Hepatocyte (in vitro differentiated cells): Measurements from ENCODE around the gene SPACA7. TPM values are rescaled to one million over a fixed set of nuclear protein-coding genes. Genes with fewer than 3 reads are reported as not detected.

Source experiments
- DNase-seq: peaks from one replicate; pipeline ENCODE4 v3.0.0-alpha.2; 2016; ENCODE audit warnings: low spot score
- H2AFZ ChIP-seq: fragments of 200-600 bp; sonication (generic); 2 replicates; pipeline ENCODE4 v1.6.0; 2016; ENCODE audit warnings: antibody characterized with exemption, mild to moderate bottlenecking
- H3K27ac ChIP-seq: fragments of 200-600 bp; sonication (generic); 2 replicates; pipeline ENCODE4 v1.5.1; 2016; ENCODE audit warnings: mild to moderate bottlenecking
- H3K27me3 ChIP-seq: fragments of 200-600 bp; sonication (generic); 2 replicates; pipeline ENCODE4 v1.6.1; 2016
- H3K36me3 ChIP-seq: fragments of 200-600 bp; sonication (generic); replicated peaks from 2 replicates; pipeline ENCODE4 v1.5.1; 2016; ENCODE audit warnings: low read depth; ENCODE audit not compliant: insufficient read depth
- H3K4me1 ChIP-seq: fragments of 200-600 bp; sonication (generic); 2 replicates; pipeline ENCODE4 v1.5.1; 2016; ENCODE audit warnings: mild to moderate bottlenecking, moderate library complexity; ENCODE audit not compliant: insufficient read depth
- H3K4me2 ChIP-seq: fragments of 200-600 bp; sonication (generic); 2 replicates; pipeline ENCODE4 v1.6.0; 2016
- H3K4me3 ChIP-seq: fragments of 200-600 bp; sonication (generic); 2 replicates; pipeline ENCODE4 v1.5.1; 2016; ENCODE audit warnings: mild to moderate bottlenecking
- H3K79me2 ChIP-seq: fragments of 200-600 bp; sonication (generic); 2 replicates; pipeline ENCODE4 v1.6.0; 2017; ENCODE audit warnings: mild to moderate bottlenecking
- H3K9me2 ChIP-seq: fragments of 200-600 bp; sonication (generic); replicated peaks from 2 replicates; pipeline ENCODE4 v1.6.0; 2017; ENCODE audit warnings: mild to moderate bottlenecking; ENCODE audit not compliant: insufficient read depth
- H3K9me3 ChIP-seq: fragments of 200-600 bp; sonication (generic); 2 replicates; pipeline ENCODE4 v1.5.1; 2016; ENCODE audit warnings: low read depth, mild to moderate bottlenecking
- H4K20me1 ChIP-seq: fragments of 200-600 bp; sonication (generic); 2 replicates; pipeline ENCODE4 v1.6.0; 2016; ENCODE audit warnings: mild to moderate bottlenecking; ENCODE audit not compliant: insufficient read depth, poor library complexity, severe bottlenecking
- CTCF ChIP-seq: fragments of 200-600 bp; sonication (generic); IDR thresholded peaks from 2 replicates; pipeline ENCODE4 v1.5.1; 2016; ENCODE audit warnings: antibody characterized with exemption, mild to moderate bottlenecking; ENCODE audit not compliant: poor library complexity
- EZH2 ChIP-seq: fragments of 200-600 bp; sonication (generic); IDR thresholded peaks from 2 replicates; pipeline ENCODE4 v1.6.1; 2016; ENCODE audit warnings: antibody characterized with exemption, mild to moderate bottlenecking, borderline replicate concordance
- EZH2phosphoT487 ChIP-seq: fragments of 200-600 bp; sonication (generic); IDR thresholded peaks from one replicate; pipeline ENCODE4 v1.6.1; 2018; ENCODE audit warnings: antibody characterized with exemption, mild to moderate bottlenecking, low read depth, moderate library complexity; ENCODE audit not compliant: unreplicated experiment, severe bottlenecking
- WGBS: methylation state at CpG from one replicate; pipeline ENCODE4 v1.1.6; 2016; ENCODE audit warnings: low lambda C conversion rate; ENCODE audit errors: missing lambda C conversion rate; 5-methylcytosine and 5-hydroxymethylcytosine counted together
- polyA plus RNA-seq: library from polyadenylated mRNA; unstranded; fragments of >200 nt; fragmentation: Nextera tagmentation; extraction: Ambion mirVana; gene quantifications from 2 replicates; pipeline ENCODE4 v1.2.1, GENCODE V29; 2016
- total RNA-seq: library from RNA; depleted of rRNA; stranded (reverse); fragments of >200 nt; gene quantifications from 2 replicates; pipeline ENCODE4 v1.2.3, GENCODE V29; 2014

The SPACA7 gene
- total and polyA plus RNA-seq, 2 experiments from 2014 or later: not detected

- H3K27me3 ChIP-seq: no peaks in the 10 kb centered on the region
- H4K20me1 ChIP-seq: no peaks in the 10 kb centered on the region
- no peaks in the 10 kb centered on the region for H3K9me2 ChIP-seq
- no peaks in the 10 kb centered on the region for H3K9me3 ChIP-seq
- no peak overlapping the region for H3K4me3 ChIP-seq
- no peak for DNase-seq
- H3K27ac ChIP-seq: no peak overlapping the region
- H2AFZ ChIP-seq: no peak overlapping the region
- WGBS: 77% methylated on average over 20 of the region's 20 CpGs
- no peaks in the 10 kb centered on the region for H3K79me2 ChIP-seq
- no peaks in the 10 kb centered on the region for H3K4me1 ChIP-seq
- no peaks in the 10 kb centered on the region for H3K36me3 ChIP-seq
- no peak overlapping the region for H3K4me2 ChIP-seq
- TF ChIP-seq EZH2phosphoT487: no peak
- no peak for TF ChIP-seq CTCF
- TF ChIP-seq EZH2: no peak
Measured at GRCh38 chr13:112331675-112332074, 44.5 kb upstream of the SPACA7 start.

GRCh38 chr13:112332727-112333126 is 43.4 kb upstream of the SPACA7 start:
- WGBS: 89% methylated on average over 10 of the region's 10 CpGs
- H3K4me2 ChIP-seq: no peak overlapping the region
- H3K4me1 ChIP-seq: no peaks in the 10 kb centered on the region
- no peaks in the 10 kb centered on the region for H4K20me1 ChIP-seq
- no peaks in the 10 kb centered on the region for H3K9me3 ChIP-seq
- H2AFZ ChIP-seq: no peak overlapping the region
- no peak for TF ChIP-seq EZH2
- TF ChIP-seq EZH2phosphoT487: no peak
- TF ChIP-seq CTCF: no peak
- DNase-seq: no peak
- H3K27me3 ChIP-seq: no peaks in the 10 kb centered on the region
- H3K27ac ChIP-seq: no peak overlapping the region
- H3K36me3 ChIP-seq: no peaks in the 10 kb centered on the region
- H3K9me2 ChIP-seq: no peaks in the 10 kb centered on the region
- no peaks in the 10 kb centered on the region for H3K79me2 ChIP-seq
- no peak overlapping the region for H3K4me3 ChIP-seq

- H3K4me2 ChIP-seq: no peak overlapping the region
- H3K36me3 ChIP-seq: no peaks in the 10 kb centered on the region
- H2AFZ ChIP-seq: no peak overlapping the region
- H4K20me1 ChIP-seq: no peaks in the 10 kb centered on the region
- DNase-seq: no peak
- TF ChIP-seq CTCF: no peak
- no peak for TF ChIP-seq EZH2phosphoT487
- no peak for TF ChIP-seq EZH2
- H3K9me2 ChIP-seq: no peaks in the 10 kb centered on the region
- no peaks in the 10 kb centered on the region for H3K27me3 ChIP-seq
- H3K79me2 ChIP-seq: no peaks in the 10 kb centered on the region
- H3K4me1 ChIP-seq: no peaks in the 10 kb centered on the region
- H3K9me3 ChIP-seq: no peaks in the 10 kb centered on the region
- WGBS: 85% methylated on average over 16 of the region's 16 CpGs
- no peak overlapping the region for H3K4me3 ChIP-seq
- no peak overlapping the region for H3K27ac ChIP-seq
Measured at GRCh38 chr13:112333756-112334543, 42.2 kb upstream of the SPACA7 start.
